Nephron progenitor cell (in vitro differentiated cells): ENCODE data around the gene DGKE.

Experiments used
- DNase-seq: peaks from one replicate; pipeline ENCODE4 v3.0.0; 2021
- H3K27ac Mint-ChIP-seq: 2 replicates; pipeline ENCODE4 v1.8.0; 2021; ENCODE audit warnings: mild to moderate bottlenecking, moderate library complexity, mixed read lengths
- H3K27me3 Mint-ChIP-seq: 2 replicates; pipeline ENCODE4 v1.8.0; 2021; ENCODE audit warnings: mild to moderate bottlenecking, low read depth, mixed read lengths; ENCODE audit not compliant: poor library complexity
- H3K36me3 Mint-ChIP-seq: 2 replicates; pipeline ENCODE4 v1.8.0; 2021; ENCODE audit warnings: low read depth, mixed read lengths
- H3K4me1 Mint-ChIP-seq: 2 replicates; pipeline ENCODE4 v1.8.0; 2021; ENCODE audit warnings: mixed read lengths
- H3K4me3 Mint-ChIP-seq: 2 replicates; pipeline ENCODE4 v1.8.0; 2021; ENCODE audit warnings: mild to moderate bottlenecking, moderate library complexity, mixed read lengths
- H3K9me3 Mint-ChIP-seq: 2 replicates; pipeline ENCODE4 v1.8.0; 2021; ENCODE audit warnings: mild to moderate bottlenecking, moderate library complexity, mixed read lengths
- CTCF ChIP-seq: fragments of 200-600 bp; sonication (generic); IDR thresholded peaks from 2 replicates; pipeline ENCODE4 v1.5.0; 2021; ENCODE audit warnings: antibody characterized with exemption

Gene DGKE

GRCh38 chr17:56801459-56802178 is 32.3 kb upstream of the DGKE start:
- Mint-ChIP-seq H3K27me3 (peaks cover 20% of the 10 kb centered on the region), H3K27ac (no peak overlapping the region), H3K4me1 (peaks cover 24% of the 10 kb centered on the region), H3K36me3 (no peaks in the 10 kb centered on the region), H3K9me3 (no peaks in the 10 kb centered on the region), H3K4me3 (no peak overlapping the region)
- DNase-seq, result no peak
- no peak for TF ChIP-seq CTCF

- TF ChIP-seq CTCF, result no peak
- H3K4me1 Mint-ChIP-seq, result peaks cover 30% of the 10 kb centered on the region
- H3K9me3 Mint-ChIP-seq, result no peaks in the 10 kb centered on the region
- H3K4me3 Mint-ChIP-seq, result no peak overlapping the region
- no peak overlapping the region for H3K27ac Mint-ChIP-seq
- DNase-seq, result no peak
- peaks cover 8% of the 10 kb centered on the region for H3K27me3 Mint-ChIP-seq
- no peaks in the 10 kb centered on the region for H3K36me3 Mint-ChIP-seq
These were observed 30.9 kb upstream of the DGKE start for GRCh38 chr17:56803071-56803470.

- no peak overlapping the region for H3K27ac Mint-ChIP-seq
These were observed 29.5 kb upstream of the DGKE start for GRCh38 chr17:56804454-56804853.

GRCh38 chr17:56806949-56807348 is 27.0 kb upstream of the DGKE start:
- no peak for DNase-seq
- H3K4me3 Mint-ChIP-seq, result no peak overlapping the region

More at GRCh38 chr17:56804454-56804853, 29.5 kb upstream of the DGKE start:
- Mint-ChIP-seq H3K9me3 (no peaks in the 10 kb centered on the region), H3K27me3 (no peaks in the 10 kb centered on the region), H3K4me3 (no peak overlapping the region), H3K4me1 (peaks cover 16% of the 10 kb centered on the region), H3K36me3 (no peaks in the 10 kb centered on the region)
- DNase-seq, result no peak
- TF ChIP-seq CTCF, result no peak

GRCh38 chr17:56807723-56808122 is 26.2 kb upstream of the DGKE start:
- no peak for TF ChIP-seq CTCF
- H3K36me3 Mint-ChIP-seq, result no peaks in the 10 kb centered on the region
- no peak overlapping the region for H3K27ac Mint-ChIP-seq
- H3K4me1 Mint-ChIP-seq, result peaks cover 8% of the 10 kb centered on the region
- H3K27me3 Mint-ChIP-seq, result peaks cover 6% of the 10 kb centered on the region
- no peak overlapping the region for H3K4me3 Mint-ChIP-seq
- H3K9me3 Mint-ChIP-seq, result no peaks in the 10 kb centered on the region
- DNase-seq, result no peak

More at GRCh38 chr17:56806949-56807348, 27.0 kb upstream of the DGKE start:
- H3K36me3 Mint-ChIP-seq, result no peaks in the 10 kb centered on the region
- TF ChIP-seq CTCF, result no peak
- peak overlapping the region; percentile 43 for H3K27ac Mint-ChIP-seq
- H3K9me3 Mint-ChIP-seq, result no peaks in the 10 kb centered on the region
- peaks cover 8% of the 10 kb centered on the region for H3K4me1 Mint-ChIP-seq
- H3K27me3 Mint-ChIP-seq, result peaks cover 3% of the 10 kb centered on the region

GRCh38 chr17:56808503-56808902 is 25.4 kb upstream of the DGKE start:
- no peak for DNase-seq
- no peak for TF ChIP-seq CTCF
- no peak overlapping the region for H3K27ac Mint-ChIP-seq
- H3K36me3 Mint-ChIP-seq, result no peaks in the 10 kb centered on the region
- H3K9me3 Mint-ChIP-seq, result no peaks in the 10 kb centered on the region
- peaks cover 10% of the 10 kb centered on the region for H3K27me3 Mint-ChIP-seq
- no peak overlapping the region for H3K4me3 Mint-ChIP-seq
- peaks cover 8% of the 10 kb centered on the region for H3K4me1 Mint-ChIP-seq
